ENCODE results near the gene PEX3. TPM values are rescaled to one million over a fixed set of nuclear protein-coding genes. Genes with fewer than 3 reads are reported as not detected.
A peak's percentile ranks its signal among the peaks of the same experiment; 100 is the strongest.

Gene PEX3
- total RNA-seq = 10 to 100 TPM; 12.0 to 22.0 (median 20.0) TPM

GRCh38 chr6:143450453-143451371 lies at the start of gene PEX3, which contains the start of gene ADAT2:
TSS of gene PEX3 (plus strand) at chr6:143450805. CDS start at chr6:143451043, 238 bp downstream.
TSS of gene ADAT2 (minus strand) at chr6:143450695. CDS start at chr6:143450658, 37 bp downstream.
- H3K27me3 ChIP-seq = no peaks in the 10 kb centered on the region
- intact Hi-C loops (cut with DNase I; ENCODE audit: low total_unique reads) = no loop called here
- H3K27ac ChIP-seq = peak within 1 kb of the TSS; percentile 84
- peak; percentile 88 for DNase-seq (ENCODE audit: low spot score in 2 of 2)
- TF ChIP-seq POLR2A (IDR thresholded peaks at IDR 0.05) = peak; percentile 12
- no peak for TF ChIP-seq CTCF (IDR thresholded peaks at IDR 0.05)
- TF ChIP-seq POLR2AphosphoS5 (IDR thresholded peaks at IDR 0.05) = peak; percentile 35 to 87 (median 77)
- no peaks in the 10 kb centered on the region for H3K9me3 ChIP-seq
- H3K4me3 ChIP-seq = peak within 1 kb of the TSS; percentile 58 to 82 (median 70)
- peaks cover 0 to 7% of the 10 kb centered on the region in 2 donors for H3K4me1 ChIP-seq
- no peaks in the 10 kb centered on the region for H3K36me3 ChIP-seq

- TF ChIP-seq POLR2AphosphoS5 (IDR thresholded peaks at IDR 0.05) (no peak), CTCF (IDR thresholded peaks at IDR 0.05) (no peak), POLR2A (IDR thresholded peaks at IDR 0.05) (no peak)
- H3K4me1 ChIP-seq = peaks cover 0 to 6% of the 10 kb centered on the region in 2 donors
- intact Hi-C loops (cut with DNase I; ENCODE audit: low total_unique reads) = no loop called here
Measured at GRCh38 chr6:143401068-143401446, 49.5 kb upstream of the PEX3 start.

DNA sequence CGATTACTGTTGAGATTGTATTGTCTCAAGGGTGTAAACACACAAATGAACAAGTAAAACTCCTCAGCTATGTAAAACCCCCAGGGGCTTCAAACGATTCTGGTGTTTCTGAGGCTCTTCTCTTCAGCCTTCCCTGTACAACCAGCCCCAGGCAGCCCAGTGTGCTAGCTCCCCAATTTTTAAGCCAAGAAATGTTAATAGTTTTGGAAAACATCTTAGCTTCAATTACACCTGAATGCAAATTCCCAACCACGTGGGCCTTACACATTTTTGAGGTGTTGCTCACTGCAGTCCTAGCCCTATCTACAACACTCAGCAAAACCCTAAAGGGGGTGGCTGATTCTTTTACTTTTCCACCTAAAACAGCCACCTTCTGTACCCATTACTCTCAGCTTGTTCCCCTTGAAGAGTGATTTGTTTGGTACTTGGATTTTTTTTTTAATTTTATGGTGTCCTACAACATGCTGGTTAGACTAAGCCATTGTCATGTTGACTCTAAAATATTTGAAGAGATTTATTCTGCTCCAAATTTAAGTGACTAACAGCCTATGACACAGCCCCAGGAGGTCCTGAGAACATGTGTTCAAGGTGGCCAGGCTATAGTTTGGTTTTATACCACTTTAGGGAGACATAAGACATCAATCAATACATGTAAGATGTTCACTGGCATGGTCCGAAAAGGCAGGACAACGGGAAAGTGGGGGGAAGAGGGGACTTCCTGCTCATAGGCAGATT lies 48.8 kb upstream of the PEX3 start:
- H3K36me3 ChIP-seq = no peaks in the 10 kb centered on the region
- peak overlapping the region in 1 of 2 donors; percentile 54 for H3K27ac ChIP-seq
- peaks cover 0 to 4% of the 10 kb centered on the region in 2 donors for H3K4me1 ChIP-seq
- TF ChIP-seq POLR2A (IDR thresholded peaks at IDR 0.05) = no peak
- TF ChIP-seq CTCF (IDR thresholded peaks at IDR 0.05) = no peak
- no peak for TF ChIP-seq POLR2AphosphoS5 (IDR thresholded peaks at IDR 0.05)
- H3K27me3 ChIP-seq = no peaks in the 10 kb centered on the region
- no peak overlapping the region for H3K4me3 ChIP-seq
- intact Hi-C loops (cut with DNase I; ENCODE audit: low total_unique reads) = no loop called here
- DNase-seq (ENCODE audit: low spot score in 2 of 2) = no peak
- H3K9me3 ChIP-seq = no peaks in the 10 kb centered on the region

More at GRCh38 chr6:143401068-143401446, 49.5 kb upstream of the PEX3 start:
- Histone ChIP-seq H3K9me3 (no peaks in the 10 kb centered on the region), H3K27me3 (no peaks in the 10 kb centered on the region), H3K27ac (peak overlapping the region; percentile 54 to 57), H3K36me3 (no peaks in the 10 kb centered on the region), H3K4me3 (no peak overlapping the region)
- no peak for DNase-seq (ENCODE audit: low spot score in 2 of 2)

DNA sequence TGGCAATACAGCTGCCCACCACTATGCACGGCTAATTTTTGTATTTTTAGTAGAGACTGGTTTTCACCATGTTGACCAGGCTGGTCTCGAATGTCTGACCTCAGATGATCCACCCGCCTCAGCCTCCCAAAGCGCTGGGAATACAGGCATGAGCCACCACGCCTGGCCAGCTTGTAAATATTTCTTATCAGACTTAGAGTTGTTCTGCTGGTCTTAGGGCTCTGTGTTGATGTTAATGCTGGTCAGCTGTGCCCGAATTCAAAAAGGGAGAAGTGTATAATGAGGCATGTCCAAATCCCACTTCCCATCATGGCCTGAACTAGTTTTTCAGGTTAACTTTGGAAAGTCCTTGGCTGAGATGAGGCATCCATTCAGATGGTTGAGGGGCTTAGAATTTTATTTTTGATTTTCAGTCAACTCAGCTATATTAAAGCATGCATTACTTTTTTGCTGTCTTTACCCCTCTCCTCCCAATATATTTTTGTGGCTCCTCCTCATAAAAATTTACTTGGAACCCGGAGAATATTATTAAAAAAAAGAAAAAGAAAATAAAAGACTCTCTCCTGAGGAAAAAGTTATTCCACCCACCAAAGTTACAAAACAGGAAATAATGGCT lies 47.8 kb upstream of the PEX3 start:
- Histone ChIP-seq H3K27ac (no peak overlapping the region), H3K4me1 (no peaks in the 10 kb centered on the region), H3K9me3 (no peaks in the 10 kb centered on the region), H3K4me3 (no peak overlapping the region), H3K36me3 (no peaks in the 10 kb centered on the region), H3K27me3 (no peaks in the 10 kb centered on the region)
- intact Hi-C loops (cut with DNase I; ENCODE audit: low total_unique reads) = no loop called here
- no peak for DNase-seq (ENCODE audit: low spot score in 2 of 2)
- no peak for TF ChIP-seq POLR2AphosphoS5 (IDR thresholded peaks at IDR 0.05)
- no peak for TF ChIP-seq CTCF (IDR thresholded peaks at IDR 0.05)
- no peak for TF ChIP-seq POLR2A (IDR thresholded peaks at IDR 0.05)
